ENCODE measurements around the gene IGSF3.

IGSF3 gene

GRCh38 chr1:116686175-116686574 lies 18.6 kb upstream of the IGSF3 start:
- no peak for DNase-seq

- no peak for DNase-seq
These were observed 17.0 kb upstream of the IGSF3 start for GRCh38 chr1:116684575-116684974.

- DNase-seq: no peak
These were observed 15.2 kb upstream of the IGSF3 start for GRCh38 chr1:116682641-116683221.

- no peak for DNase-seq
These were observed 13.9 kb upstream of the IGSF3 start for GRCh38 chr1:116681343-116681899.

- DNase-seq: no peak
These were observed 13.2 kb upstream of the IGSF3 start for GRCh38 chr1:116680752-116681151.

- DNase-seq: no peak
These were observed 12.5 kb upstream of the IGSF3 start for GRCh38 chr1:116679828-116680628.

DNA sequence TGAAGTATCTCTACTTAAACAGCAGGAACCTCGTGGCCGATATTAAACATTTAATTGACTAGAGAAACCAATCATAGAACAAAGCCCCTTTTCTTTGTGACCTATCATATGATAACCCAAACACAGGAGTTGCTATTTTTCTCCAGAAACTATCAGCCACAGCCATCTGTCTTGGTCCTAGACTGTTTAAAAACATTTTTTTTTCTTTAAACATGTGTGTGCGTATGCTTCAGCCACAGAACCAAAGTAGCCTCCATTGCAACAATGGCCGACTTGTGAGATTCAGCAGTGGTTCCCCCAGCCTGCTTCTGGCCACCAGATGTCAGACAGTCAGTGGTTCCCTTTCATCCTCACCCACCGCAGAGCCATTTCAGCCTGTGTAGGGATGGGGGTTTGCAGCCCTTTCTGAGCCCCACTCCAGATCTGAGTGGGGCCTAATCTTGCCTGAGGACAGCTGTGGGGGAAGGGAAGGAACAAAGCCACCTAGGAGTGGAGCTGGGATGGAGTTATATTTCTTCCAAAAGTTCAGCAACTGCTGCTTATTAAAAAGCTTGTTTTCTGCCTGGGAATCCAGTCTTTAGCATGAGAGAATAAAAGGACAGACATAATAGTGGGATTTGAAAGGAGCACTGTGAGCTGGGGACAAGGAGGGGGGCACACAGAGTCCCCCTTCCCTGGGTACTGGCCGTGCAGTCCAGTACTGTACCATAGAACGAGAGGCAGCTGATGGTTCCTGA lies 11.7 kb upstream of the IGSF3 start:
- DNase-seq: no peak

DNA sequence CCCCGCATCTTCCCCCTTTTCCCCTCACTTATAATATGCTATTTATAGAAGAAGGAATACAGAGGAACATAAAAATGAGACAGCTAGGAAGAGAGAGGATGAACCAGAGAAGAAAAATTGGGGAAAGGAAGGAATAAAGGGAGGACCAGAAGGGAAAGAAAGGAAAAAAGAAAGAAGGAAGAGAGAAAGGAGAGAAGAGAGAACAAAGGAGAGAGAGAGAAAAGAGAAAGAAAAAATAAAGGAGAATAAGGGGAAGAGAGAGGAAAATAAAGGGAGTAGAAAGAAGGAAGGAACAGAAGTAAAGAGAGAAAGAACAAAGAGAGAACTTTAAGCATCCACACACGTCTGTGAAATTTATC lies 11.2 kb upstream of the IGSF3 start:
- DNase-seq: no peak

- DNase-seq: no peak
These were observed 10.0 kb upstream of the IGSF3 start for GRCh38 chr1:116677474-116678062.

DNA sequence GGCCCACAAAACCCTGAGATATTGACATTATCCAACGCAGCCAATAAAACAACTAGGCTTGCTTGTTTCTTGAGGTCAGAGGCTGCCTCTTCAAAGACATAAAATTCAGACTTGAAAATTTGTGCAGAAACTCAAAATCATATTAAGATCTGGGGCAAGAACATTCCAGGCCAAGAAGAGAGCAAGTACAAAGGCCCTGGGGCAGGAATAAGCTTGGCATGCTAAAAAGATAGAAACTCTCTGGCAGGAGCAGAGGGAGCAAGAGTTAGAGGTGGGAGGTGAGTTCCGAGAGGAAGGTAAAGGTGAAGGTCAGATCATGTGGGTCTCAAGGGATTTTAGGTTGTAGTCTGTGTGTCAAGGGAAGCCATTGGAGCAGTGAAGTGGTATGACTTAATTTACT lies 8.8 kb upstream of the IGSF3 start:
- no peak for DNase-seq

DNA sequence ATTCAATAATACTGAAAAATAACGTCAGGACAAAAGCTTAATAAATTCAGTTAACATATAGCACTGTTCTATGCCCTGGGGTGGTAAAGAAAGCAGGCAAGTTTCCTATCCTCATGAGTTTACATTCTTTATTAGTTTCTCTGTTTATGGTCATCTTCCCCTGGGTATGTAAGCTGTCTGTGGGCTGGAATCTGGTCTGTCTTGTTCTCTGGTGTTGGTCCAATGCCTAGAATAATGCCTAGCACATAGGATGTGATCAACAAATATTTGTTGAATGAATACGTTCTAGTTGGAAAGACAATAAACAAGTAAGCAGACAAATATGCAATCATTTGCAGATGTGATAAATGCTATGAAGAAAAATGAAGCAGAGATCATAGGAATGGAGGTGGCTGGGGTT lies 7.2 kb upstream of the IGSF3 start:
- no peak for DNase-seq

DNA sequence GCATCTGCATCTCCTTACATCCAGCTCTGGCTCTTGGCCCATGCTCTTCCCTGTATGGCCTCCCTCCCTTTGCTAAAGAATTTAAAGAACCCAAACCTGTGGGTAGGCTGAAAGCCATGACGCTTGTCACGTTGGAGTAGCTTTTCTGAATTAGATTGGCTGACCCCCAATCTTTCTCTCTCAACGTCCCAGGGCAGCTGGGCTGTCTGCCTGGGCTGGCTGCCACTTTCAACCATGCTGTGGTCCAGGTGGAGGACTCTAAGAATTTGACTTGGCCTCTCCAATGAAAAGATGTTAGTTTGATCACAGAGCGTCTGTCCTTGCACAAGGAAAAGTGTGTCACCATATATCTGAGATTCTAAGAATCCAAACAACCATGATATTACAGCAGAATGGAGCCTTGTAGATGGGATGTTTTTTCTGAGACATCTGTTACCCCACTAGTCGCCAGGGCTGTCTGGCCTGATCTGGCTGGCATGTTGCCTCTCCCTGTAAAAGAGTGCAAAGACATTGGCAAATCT lies 6.5 kb upstream of the IGSF3 start:
- no peak for DNase-seq

DNA sequence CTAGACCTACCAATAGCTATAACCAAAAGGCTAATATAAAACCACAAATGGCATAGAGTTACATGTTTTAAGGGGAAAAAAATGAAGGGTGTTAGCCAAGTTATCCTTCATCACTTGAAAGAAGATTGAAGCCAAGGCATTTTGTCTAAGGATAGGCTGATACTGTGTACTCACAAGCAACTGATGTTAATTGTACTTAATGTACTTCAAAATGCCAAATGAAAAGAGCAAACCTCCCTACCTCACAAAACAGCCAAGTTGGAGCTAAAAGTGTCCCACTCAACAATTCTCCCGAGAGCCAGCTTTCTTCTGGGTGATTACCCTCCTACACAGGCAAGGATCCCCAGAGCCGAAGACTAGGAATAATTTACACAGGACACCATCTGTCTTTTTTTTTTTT lies 4.4 kb upstream of the IGSF3 start:
- no peak for DNase-seq

GRCh38 chr1:116671072-116671760 lies 3.7 kb upstream of the IGSF3 start:
- no peak for DNase-seq

- DNase-seq: no peak
These were observed 744 bp upstream of the IGSF3 start for GRCh38 chr1:116668277-116668676.

DNA sequence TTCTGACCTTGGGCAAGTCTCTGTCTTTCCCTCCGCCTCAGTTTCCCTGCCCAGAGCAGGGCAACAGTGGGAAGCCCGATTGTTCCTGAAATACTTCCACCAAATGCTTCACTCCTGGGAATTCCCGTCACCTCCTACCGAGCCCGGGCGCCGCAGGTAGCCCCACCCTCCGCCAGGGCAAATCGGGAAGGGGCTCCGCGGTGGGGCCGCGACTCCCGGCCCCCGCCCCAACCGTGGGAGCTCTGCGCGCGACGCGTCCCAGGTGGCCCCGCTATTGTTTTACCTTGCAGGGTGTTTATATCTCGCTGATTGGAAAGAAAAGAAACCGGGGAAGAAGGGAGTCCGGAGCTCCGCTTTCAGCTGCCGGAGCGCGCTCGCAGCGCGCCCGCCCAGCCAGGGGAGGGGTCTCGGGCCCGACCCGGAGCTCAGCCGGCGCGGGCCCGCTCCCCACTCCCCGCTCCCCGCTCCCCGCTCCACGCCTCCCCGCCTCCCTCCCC lies 407 bp downstream of the IGSF3 start:
- no peak for DNase-seq

GRCh38 chr1:116666187-116667077 lies 1.1 kb downstream of the IGSF3 start:
- no peak for DNase-seq

- no peak for DNase-seq
These were observed 2.6 kb downstream of the IGSF3 start for GRCh38 chr1:116664978-116665371.

- DNase-seq: no peak
These were observed 3.1 kb downstream of the IGSF3 start for GRCh38 chr1:116664366-116664977.

GRCh38 chr1:116663821-116664220 lies 3.7 kb downstream of the IGSF3 start:
- DNase-seq: no peak

DNA sequence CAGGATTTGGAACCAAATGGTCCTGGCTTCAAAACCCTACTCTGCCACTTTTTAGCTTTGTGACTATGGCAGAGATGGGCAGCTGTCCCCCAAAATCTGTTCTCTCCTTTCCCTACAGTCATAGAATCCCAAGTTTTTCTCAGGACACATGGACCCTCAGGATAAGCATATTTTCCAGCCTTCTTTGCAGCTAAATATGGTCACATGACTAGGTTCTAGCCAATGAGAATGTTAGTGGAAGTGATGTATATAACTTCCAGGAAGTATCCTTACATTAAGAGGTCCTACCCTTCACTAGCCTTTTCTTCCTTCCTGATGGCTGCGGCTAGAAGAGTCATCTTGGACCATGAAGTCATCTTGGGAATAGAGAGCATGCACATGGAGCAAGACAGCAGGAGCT lies 5.9 kb downstream of the IGSF3 start:
- no peak for DNase-seq
